Skin epidermis (tissue), 12 donors: ENCODE results near the gene ATP1B4.
"Not testable (repeated sequence)": the region's sequence is repeated elsewhere in the genome, so short reads cannot be mapped to it uniquely, and the experiment has no call there.

ENCODE experiments used
- H3K27ac ChIP-seq, 21 experiments: fragments of 200-600 bp; sonication (generic) in 11 of 21; one replicate each; pipeline ENCODE4 v1.5.0; 2020; ENCODE audit warnings: mild to moderate bottlenecking in 3 of 21, inconsistent platforms in 2 of 21, moderate library complexity in 2 of 21
- H3K4me3 ChIP-seq, 7 experiments: fragments of 200-600 bp; sonication (generic) in 2 of 7; one replicate each; pipeline ENCODE4 v1.5.0; 2020; ENCODE audit warnings: inconsistent platforms in 2 of 7, mild to moderate bottlenecking in 2 of 7, moderate library complexity in 1 of 7

Gene ATP1B4

DNA sequence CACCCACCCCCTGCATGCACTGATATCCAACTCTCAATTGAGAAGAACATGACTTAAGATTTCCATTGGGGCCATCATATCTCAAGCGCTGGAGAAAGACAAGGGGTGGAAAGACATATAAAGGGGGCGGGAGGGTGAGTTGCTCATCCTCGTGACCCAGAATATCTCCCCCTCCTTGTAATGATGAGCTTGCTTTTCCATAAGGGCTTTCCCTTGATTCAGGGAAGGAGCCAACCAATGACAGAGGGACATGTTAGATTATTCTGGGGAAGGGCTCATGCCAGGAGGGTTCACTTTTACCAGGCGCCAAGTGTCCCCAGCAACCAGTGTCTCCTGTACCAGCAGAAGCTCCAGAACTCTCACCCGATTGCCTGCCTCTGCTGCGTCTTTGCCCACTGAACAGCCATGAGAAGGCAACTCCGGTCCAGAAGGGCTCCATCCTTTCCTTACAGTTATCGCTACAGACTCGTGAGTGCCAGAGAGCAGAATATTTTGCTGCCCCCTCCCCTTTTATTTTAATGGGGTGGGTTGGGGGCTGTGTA is at the start of gene ATP1B4:
TSS of gene ATP1B4 (plus strand) at position 326 of the 542 bp plus-strand sequence. CDS start at position 406, 80 bp downstream.
- Histone ChIP-seq H3K4me3 (no peak within 1 kb of the TSS), H3K27ac (no peak within 1 kb of the TSS)

- no peak overlapping the region for H3K27ac ChIP-seq
Observed at GRCh38 chrX:120315776-120316175, 46.1 kb upstream of the ATP1B4 start.

DNA sequence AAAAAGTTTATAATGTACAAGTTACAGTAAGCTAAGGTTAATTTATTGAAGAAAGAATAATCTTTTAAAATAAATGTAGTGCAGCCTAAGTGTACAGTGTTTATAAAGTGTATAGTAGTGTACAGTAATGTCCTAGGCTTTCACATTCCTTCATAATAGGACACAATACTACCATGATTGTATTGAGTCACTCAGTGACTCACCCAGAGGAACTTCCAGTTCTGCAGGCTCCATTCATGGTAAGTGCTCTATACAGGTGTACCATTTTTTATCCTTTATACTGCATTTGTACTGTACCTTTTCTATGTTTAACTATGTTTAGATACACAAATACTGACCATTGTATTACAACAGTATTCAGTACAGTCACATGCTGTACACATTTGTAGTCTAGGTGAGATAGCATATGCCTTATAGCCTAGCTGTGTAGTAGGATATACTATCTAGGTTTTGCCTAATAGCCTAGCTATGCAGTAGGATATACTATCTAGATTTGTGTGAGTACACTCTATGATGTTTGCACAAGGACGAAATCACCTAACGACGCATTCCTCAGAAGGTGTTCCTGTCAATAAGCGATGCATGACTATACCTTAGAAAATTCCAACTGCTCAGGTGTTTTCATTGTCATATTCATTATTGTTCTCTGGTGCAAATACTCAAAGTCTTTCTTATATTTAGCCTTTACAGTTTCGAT is 45.2 kb upstream of the ATP1B4 start:
- H3K27ac ChIP-seq, result no peak overlapping the region
- H3K4me3 ChIP-seq, result no peak overlapping the region

More at GRCh38 chrX:120315776-120316175, 46.1 kb upstream of the ATP1B4 start:
- no peak overlapping the region for H3K4me3 ChIP-seq

DNA sequence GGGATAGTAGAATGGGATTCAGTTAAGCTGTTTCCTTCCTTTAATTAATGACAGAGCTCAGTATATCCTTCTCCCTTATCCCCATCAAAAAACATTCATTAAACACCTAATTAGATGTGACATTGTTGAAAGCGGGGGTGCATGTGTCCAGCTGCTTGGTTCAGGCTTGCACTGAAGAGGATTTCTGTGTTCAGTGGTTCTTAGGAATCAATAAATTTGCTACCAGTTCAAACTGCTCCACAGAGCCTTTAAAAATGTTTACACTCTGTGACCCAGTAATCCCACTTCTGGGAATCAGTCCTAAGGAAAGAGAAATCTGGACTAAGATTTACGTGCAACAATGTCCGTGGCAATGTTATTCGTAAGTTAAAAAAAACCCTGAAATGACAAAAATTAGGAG is 43.5 kb upstream of the ATP1B4 start:
- Histone ChIP-seq H3K27ac (no peak overlapping the region), H3K4me3 (no peak overlapping the region)

DNA sequence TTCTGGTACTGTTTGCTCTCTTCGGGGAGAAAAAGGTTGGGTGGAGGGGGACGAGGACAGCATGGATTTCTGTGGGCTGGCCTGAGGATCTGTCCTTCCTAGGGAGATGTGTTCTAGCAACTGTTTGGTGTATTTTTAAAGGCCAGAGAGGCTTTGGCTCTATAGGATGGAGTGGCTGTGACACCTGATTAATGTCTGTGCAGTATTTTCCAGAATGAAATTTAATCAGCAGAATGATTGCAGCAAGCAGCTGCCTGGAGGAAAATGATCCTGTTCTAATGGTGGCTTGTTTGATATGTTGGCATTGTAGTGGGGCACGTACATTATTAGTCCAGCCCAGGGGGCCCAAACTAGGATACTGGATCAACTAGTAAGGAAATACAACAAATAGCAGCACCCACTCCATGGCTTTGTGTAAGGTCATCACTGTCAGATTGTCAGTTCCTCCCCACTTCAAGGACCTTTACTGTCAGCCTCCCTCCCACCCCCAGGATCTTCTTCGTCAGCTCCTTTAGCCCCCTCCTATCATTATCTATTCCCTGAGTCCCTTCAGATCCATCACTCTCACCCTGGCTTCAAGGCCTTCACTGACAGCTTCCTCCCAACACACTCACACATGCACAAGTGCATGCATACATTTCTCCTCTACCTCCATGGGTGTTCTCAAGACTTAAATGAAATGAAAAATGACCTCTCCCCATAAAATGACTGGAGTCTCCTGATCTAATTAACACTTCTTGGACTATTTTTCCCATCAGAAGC is 40.2 kb upstream of the ATP1B4 start:
- no peak overlapping the region for H3K27ac ChIP-seq
- H3K4me3 ChIP-seq, result no peak overlapping the region

GRCh38 chrX:120331116-120331515 is 30.8 kb upstream of the ATP1B4 start:
- Histone ChIP-seq H3K4me3 (no peak overlapping the region), H3K27ac (no peak overlapping the region)

GRCh38 chrX:120332394-120332793 is 29.5 kb upstream of the ATP1B4 start:
- no peak overlapping the region for H3K27ac ChIP-seq

DNA sequence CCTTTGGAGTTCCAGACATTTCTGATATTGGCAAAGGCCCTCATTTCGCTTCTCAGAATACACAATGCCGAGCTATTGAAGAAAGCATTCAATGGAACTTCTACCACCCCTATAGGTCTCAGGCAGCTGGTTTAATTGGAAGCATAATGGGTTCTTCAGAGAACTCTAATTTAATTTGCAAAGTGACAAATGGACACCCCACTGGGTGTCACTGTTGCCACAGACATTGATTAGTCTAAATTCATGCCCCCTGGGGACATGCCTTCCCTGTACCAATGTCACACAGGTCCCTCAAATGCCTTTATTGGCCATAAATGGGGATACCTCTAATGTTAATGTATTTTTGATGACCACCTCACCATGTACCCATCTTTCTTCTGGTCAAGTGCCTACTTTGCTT is 27.7 kb upstream of the ATP1B4 start:
- H3K4me3 ChIP-seq, result no peak overlapping the region

More at GRCh38 chrX:120332394-120332793, 29.5 kb upstream of the ATP1B4 start:
- H3K4me3 ChIP-seq, result no peak overlapping the region

DNA sequence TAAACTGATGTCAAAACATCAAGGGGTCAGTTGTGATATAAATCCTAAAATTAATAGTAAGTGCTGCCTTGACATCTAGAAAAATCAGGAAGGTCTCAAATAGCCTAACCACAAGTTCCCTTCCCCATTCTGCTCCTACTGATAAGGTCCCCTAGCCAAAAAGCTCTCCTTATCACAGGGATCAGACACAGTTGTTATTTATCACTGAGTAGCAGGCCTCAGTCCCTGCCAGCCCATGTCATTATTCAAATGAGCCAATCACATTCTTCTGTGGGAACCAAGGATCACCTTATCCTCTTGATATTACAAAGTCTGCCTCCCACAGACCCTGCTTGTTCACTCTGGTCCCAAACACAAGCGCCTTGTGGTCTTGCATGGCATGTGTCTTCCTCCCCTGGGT is 27.3 kb upstream of the ATP1B4 start:
- no peak overlapping the region for H3K4me3 ChIP-seq
- no peak overlapping the region for H3K27ac ChIP-seq

More for the DNA sequence above, 27.7 kb upstream of the ATP1B4 start:
- H3K27ac ChIP-seq, result no peak overlapping the region

GRCh38 chrX:120335289-120335688 is 26.6 kb upstream of the ATP1B4 start:
- Histone ChIP-seq H3K4me3 (no peak overlapping the region), H3K27ac (no peak overlapping the region)

DNA sequence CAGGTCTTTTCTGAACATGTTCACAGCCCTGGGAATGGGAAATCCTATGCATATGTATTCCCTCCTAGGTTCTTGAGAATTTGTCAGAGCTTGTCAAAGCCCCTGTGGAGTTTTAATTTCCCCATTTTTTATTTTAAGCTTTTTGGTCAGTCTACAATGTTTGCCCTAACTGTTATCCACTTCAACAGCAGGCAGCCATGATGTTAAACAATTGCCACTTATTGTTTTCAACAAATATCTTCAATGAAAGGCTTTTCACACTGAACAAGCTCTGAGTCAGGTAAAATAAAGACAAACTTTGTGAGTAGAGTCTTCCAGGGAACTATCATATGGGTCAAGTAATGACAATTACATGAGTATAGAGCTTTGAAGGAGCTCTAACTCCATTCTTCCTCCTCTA is 25.0 kb upstream of the ATP1B4 start:
- Histone ChIP-seq H3K4me3 (no peak overlapping the region), H3K27ac (no peak overlapping the region)

DNA sequence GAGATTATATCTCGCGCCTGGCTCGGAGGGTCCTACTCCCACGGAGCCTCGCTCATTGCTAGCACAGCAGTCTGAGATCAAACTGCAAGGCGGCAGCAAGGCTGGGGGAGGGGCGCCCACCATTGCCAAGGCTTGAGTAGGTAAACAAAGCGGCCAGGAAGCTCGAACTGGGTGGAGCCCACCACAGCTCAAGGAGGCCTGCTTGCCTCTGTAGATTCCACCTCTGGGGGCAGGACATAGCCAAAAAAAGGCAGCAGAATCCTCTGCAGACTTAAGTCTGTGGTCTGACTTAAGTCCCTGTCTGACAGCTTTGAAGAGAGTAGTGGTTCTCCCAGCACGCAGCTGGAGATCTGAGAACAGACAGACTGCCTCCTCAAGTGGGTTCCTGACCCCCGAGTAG is 17.3 kb upstream of the ATP1B4 start:
- not testable (repeated sequence) for H3K27ac ChIP-seq, H3K4me3 ChIP-seq

DNA sequence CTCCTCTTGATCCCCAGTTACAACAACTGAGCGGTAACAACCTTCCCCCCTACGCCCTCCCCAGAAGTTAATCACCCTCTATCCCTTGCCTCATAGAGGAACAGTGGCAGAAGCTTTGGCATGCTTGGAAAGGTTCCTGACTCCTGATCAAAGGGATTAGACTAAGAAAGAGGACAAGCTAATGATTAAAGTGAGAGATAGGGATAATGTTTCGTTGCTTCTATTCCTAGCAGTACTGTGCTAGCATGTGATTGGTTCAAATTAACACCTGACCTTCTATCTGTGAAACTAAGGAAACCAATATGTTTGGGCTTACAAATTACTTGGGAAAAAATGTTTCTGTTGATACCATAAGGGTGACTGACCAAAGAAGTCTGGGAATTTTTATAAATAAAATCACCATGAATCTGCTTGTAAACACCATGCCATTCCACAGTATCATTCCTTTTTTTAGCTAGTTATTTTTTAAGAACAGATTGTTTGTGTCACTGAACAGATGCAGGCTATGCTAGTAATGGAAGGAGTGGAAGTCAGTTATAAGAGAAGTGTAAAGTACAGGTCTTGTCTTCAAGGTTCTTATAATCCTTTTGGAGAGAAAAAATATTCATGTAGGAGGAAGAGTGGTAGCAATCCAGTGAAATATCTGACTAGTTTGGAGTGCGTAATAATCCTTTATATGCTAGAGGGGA is 11.3 kb upstream of the ATP1B4 start:
- H3K4me3 ChIP-seq, result no peak overlapping the region
- H3K27ac ChIP-seq, result no peak overlapping the region

GRCh38 chrX:120356084-120356483 is 5.8 kb upstream of the ATP1B4 start:
- Histone ChIP-seq H3K27ac (no peak overlapping the region), H3K4me3 (no peak overlapping the region)

GRCh38 chrX:120357186-120357585 is 4.7 kb upstream of the ATP1B4 start:
- no peak overlapping the region for H3K4me3 ChIP-seq
- H3K27ac ChIP-seq, result no peak overlapping the region

GRCh38 chrX:120358737-120359456 is 3.0 kb upstream of the ATP1B4 start:
- Histone ChIP-seq H3K4me3 (no peak overlapping the region), H3K27ac (no peak overlapping the region)

GRCh38 chrX:120365320-120365719 is 3.4 kb downstream of the ATP1B4 start:
- H3K27ac ChIP-seq, result no peak overlapping the region
- no peak overlapping the region for H3K4me3 ChIP-seq

GRCh38 chrX:120365968-120366367 is 4.1 kb downstream of the ATP1B4 start:
- no peak overlapping the region for H3K27ac ChIP-seq
- H3K4me3 ChIP-seq, result no peak overlapping the region

GRCh38 chrX:120366794-120367193 is 4.9 kb downstream of the ATP1B4 start:
- no peak overlapping the region for H3K4me3 ChIP-seq
- no peak overlapping the region for H3K27ac ChIP-seq
